Fibroblast of upper back skin (primary cell): ENCODE data around the gene CA10.

Experiments used
- DNase-seq: peaks from one replicate; pipeline ENCODE4 v3.0.0-alpha.2; 2013

CA10 gene

DNA sequence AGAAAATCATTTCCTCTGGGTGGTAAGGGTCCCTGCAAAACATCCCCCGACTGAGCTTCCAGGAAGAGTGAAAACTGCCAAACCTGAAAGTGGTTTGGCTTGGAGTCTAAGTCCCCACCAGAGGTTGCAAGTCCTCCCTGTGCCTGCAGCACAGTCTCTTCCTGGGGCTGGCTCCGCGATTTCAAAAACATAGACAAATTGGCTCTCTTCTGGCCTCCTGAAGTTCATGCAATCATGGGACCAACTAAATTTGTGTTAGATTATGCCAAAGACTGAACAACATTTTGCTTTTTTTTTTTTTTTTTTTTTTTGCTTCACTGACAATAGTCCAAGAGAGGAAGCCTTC lies 447.9 kb downstream of the CA10 start:
- no peak for DNase-seq

DNA sequence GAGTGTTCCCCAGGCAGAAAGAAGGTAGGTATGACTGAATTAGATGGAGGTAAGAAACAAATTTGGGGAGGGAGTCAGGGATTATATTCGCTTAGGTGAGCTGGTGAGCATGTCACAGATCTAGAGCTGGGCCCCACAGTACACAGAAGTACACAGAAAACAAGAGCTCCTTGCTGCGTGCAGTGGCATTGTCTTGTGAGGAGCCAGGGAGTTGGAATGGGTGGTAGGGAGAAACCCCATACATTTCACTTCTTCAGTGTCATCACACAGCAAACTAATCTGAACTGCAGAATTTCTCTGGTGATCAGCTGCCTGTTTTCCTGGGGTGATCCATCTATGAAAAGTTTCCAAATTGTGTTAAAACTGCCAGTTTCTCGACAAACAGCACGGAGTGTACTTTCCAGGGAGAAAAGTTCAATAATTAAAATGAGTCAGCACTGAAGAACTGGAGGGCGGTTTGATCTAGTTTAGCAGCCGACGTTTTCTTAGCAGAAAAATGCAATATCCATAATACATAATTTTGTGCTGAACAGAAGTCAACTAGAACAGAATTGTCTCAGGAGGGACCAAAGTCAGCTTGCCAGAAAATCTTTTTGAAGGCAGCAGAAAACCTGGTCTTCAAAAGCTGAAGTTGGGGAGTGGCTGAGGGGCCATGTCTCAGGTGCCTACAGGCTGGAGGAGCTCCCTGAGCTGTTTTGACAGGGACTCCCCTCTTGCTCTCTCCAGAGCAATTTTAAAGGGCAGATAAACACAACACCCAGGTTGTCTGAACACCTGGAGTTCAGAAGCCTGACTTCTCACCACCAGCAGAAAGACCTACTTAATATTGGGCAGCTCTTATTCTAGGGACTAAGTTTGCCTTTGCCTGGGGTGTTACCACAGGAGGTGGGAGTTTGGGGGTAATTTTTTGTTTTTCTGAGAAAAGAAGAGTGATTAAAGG lies 448.6 kb downstream of the CA10 start:
- no peak for DNase-seq

DNA sequence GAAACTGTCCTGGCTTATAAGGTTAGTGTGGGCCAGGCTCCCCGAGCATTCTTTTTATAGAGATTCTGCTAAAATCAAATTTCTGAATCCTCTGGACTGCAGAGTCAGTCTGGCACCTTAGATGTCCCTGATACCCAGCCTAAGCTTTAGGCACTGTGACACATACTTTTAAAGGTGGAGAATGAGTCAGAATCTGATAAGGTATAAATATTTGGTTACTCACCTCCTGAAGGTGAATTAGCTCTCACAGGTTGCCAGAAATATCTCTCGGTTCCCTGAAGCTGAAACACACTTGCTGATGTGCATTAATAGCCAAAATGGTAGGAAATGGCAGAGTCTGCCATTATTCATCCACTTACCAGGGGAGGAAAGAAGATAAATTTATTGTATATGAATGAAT lies 451.3 kb downstream of the CA10 start:
- DNase-seq = no peak

DNA sequence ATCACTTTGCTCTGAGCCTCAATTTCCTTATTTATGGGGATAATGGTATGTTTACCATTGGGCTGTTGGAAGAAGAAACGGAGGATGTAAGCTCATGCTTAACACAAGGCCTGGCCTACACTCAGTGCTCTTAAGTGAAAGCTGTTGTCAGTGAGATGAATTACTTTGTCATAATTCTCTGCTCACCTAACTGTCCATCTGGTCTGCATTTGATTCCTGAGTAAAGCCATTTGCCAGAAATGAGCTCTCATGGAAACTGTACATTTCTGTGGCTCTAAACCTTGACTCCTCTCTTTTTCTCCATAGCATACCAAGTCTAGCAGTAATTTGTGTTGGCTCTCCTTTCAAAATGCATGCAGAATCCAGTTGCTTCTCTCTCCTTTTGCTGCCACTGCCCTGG lies 452.4 kb downstream of the CA10 start:
- no peak for DNase-seq

DNA sequence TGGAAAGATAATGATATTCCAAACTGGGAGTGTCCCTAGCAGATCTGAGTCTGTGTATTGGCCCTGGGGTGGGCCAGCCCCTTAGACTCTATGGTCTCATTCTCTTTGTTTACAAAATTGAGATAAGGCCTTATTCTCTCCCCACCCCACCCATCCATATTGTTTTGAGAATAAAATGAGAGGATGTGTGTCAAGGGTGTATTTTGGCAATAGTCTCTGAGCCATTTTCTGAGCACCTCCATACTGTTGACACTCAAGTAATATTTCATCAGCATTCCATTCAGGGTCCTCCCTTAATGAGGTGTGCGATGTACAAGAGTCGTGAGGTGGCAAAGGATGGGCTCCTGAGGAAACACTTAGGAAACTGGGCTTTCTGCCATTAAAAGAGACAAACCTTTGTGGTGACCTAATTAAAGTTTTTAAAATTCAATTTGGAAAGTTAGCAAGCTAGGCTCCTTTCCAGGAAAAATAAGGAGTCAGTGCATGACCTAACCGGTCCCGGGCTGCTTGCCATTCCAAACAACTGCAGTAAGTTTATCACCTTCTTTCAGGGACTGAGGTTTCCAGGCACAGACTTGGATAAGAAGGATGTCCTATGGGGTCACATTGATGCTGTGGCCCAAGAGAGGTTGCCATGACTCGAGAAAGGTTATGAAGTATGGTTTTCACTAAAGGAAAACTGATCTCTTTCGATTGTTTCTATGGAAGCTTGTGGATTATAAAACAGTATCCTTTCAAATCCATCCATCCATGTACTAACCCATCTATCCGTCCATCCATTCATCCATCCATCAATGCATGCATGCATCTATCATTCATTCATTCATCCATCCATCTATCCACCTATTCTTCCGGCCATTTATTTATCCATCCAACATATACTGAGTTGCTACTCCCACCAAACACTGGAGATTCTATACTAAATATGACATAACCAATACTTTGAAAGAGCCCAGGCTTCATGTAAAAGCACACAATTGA lies 454.9 kb downstream of the CA10 start:
- peak; percentile 50 for DNase-seq

DNA sequence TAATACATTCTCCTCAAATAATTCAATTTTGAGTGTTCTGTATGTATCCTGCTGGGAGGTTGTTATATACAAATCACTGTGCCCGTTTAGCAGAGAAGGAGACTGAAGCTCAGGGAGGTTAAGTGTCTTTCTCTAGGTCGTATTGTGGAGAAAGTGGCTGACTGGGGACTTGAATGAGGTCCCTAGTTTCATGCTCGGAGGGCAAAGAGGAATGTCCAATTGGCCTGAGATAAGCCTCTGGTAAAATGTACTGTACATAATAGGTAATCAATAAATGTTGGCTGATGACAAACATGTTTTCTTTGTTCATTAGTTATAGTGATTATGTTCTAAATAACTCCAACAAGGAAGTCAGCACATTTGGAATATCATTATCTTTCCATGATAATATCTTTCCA lies 455.6 kb downstream of the CA10 start:
- DNase-seq = no peak

DNA sequence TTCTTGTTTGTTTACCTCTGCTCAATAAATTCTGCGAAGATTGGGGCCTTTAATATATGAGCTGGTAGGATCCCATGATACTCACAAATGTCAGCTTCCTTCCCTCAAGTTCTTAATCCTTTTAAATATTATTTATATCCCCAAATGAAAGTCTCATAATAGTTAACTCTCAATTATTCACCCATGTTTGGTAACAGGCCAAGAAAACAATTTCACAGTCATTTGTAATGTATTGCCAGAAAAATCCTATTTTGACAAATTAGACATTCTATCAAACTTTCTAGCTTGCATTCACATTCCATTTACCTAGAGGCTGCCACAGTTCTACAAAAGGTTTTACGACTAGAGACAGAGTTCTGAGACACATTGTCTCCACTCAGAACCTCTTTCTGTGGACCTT lies 457.0 kb downstream of the CA10 start:
- no peak for DNase-seq

DNA sequence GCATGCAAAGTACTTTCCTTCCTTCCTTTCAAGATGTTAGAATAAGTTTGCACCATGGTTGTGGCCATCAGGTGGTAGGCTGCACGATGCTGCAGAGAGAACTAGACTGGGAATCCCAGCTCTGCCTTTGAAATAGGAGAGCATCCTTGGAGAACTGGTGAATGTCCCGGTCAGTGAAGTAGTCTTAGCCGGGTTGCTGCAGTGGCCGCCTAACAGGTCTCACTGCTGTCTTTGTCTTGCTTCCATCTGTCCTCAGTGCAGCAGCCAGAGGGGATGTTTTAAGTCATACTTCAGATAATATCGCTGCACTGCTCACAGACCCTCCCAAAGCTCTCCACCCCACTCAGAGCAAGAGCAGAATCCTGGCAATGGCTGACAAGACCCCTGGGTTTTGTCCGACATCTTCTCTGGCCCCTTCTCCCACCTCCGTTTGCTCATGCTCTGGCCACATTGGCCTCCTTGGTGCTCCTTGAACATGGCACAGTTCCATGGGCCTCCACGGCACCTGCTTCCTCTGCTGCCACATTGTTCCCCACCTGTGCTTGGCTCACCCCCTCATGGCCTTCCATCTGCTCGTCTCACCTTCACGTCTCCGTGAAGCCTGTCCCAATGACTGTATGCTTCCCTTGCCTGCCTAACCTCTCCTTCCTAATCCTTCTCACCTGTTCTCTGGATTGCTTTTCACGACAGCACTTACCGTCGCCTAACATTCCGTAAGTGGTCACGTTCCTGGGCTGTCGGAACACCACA lies 458.3 kb downstream of the CA10 start:
- DNase-seq = no peak

DNA sequence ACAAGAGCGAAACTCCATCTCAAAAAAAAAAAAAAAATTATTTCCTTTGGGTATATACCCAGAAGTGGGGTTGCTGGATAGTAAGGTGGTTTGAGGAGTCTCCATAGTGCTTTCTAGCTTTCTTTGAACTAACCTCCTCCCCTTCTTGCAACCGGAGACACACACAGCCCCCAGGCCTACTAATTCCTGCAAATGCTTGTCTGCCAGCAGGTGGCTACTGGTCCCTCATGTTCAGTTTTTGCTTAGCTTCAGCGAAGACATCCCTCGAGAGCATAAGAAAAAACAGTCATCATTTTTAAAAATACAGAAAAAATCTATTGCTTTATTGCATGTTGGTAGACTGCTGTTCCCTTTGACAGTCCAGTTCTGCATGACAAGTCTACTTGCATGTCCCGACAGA lies 459.2 kb downstream of the CA10 start:
- no peak for DNase-seq

DNA sequence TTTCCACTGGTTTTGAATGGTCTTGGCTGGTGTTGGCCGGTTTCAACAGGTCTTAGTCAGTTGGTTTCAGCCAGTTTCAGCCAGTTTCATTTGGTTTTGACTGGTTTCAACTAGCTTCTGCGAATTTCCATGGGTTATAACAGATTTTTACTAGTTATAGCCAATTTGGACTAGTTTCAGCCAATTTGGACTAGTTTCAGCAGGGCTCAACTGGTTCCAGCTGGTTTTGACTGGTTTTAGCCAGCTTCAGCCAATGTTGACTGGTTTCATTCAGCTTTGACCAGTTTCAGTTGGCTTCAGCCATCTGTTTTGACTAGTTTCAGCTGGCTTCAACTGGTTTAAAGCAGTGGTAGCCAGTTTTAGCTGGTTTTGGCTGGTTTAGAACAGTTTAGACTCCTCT lies 465.6 kb downstream of the CA10 start:
- no peak for DNase-seq

DNA sequence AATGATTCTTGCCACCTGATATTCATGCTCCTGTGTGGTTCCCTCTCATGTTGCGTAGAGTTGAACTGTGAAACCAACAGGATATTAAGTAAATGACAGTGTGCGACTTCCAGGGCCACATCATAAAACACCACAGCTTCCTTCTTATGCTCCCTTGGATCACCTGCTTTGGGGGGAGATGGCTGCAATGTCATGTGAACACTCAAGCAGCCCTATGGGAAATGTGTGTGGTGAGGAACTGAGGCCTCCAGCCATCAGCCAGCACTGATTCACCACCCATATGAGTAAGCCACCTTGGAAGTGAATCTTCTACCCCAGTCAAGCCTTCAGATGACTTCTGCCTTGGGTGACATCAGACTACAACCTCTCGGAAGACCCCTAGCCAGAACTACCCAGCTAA lies 470.6 kb downstream of the CA10 start:
- DNase-seq = no peak

DNA sequence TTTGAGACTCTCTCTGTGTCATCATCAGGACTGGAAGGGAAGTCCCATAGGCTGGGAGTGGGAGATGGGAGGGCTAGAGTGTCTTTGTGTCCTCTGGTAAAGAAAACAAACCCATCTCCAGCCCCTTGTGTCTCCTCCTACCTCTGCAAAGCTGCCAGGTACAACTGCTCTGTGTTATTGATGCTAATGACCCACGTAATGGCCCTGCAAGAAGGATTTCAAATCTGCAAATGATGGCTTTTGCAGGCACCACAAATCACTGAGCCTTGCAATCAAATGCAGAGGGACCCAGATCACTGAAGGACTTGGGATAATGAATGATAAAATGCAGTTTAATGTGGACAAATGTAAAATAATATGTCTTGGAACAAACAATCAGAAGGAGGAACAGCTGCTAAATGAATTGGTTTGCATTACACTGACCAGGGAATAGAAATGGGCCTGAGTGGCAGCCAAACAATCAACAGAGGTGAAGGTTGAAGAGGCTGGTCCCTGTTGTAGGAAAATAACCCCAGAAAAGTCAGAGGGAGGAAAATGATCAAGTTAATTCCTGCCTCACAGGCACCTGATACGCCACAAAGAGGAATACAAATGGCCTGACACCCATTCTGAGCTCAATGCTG lies 473.1 kb downstream of the CA10 start:
- DNase-seq = no peak

DNA sequence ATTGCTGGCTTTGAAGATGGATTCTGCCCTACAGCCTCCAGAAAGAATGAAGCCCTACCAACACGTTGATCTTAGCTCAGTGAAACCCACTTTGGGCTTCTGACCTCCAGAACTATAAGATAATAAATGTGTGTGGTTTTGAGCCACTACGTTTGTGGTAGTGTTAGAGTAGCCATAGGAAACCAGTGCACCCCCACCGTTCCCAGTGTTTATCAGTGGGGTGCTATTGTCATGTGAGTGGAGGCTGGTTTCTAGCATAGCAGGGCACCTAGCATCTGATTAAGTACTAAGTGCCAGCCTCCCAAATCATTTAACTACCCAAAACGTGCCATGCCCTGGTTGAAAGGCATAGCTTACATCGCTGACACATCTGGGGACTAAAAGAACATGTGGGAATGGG lies 474.3 kb downstream of the CA10 start:
- DNase-seq = no peak

DNA sequence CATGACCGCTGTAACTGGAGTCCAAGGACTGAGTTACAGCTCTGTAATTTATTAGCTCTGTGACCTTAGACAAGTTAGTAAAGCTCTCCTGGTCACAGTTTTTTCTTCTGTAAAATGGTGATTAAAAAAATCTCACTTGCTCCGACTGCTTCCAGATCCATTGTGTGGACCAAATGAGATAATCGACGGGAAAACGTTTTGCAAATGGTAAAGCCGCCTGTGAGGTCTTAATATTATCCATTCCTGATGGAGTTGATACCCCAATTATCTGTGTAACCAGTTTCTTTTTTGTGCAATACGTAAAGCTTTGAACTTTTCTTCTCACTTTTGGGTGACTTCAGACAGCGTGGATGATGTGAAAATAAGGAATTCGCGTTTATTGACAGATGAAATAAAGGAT lies 475.2 kb downstream of the CA10 start:
- no peak for DNase-seq

DNA sequence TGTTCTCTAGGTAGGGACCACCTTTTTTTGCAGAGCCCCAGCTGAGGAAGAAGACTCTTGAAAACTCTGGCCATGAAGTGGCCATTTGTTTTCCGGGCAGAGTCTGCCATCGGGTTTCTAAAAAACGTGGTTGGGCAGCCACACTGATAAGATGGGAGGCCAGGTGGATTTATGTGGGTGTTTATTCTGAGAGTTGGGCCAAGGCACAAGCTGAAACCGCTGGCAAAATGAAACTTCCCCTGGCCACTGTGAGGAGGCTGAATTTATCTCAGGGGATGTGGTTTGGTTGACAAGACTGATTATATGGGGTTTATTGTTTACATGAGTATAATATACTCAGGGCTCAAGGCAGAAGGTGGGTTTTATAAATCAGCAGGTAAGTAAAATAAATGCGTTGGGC lies 476.4 kb downstream of the CA10 start:
- no peak for DNase-seq

DNA sequence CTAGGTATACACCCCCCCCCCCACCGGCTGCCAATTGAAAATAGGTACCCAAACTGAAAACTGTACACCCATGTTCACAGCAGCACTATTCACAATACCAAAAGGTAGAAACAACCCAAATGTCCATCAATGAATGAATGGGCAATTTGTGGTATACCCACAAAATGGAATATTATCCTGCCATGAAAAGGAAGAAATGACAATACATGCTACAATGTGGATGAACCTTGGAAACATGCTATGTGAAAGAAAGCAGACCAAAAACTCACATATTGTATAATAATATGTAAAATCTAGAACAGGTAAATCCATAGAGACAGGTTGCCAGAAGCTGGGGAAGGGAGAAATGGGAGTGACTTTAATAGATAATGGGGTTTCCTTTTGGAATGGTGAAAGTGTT lies 480.6 kb downstream of the CA10 start:
- DNase-seq = no peak

DNA sequence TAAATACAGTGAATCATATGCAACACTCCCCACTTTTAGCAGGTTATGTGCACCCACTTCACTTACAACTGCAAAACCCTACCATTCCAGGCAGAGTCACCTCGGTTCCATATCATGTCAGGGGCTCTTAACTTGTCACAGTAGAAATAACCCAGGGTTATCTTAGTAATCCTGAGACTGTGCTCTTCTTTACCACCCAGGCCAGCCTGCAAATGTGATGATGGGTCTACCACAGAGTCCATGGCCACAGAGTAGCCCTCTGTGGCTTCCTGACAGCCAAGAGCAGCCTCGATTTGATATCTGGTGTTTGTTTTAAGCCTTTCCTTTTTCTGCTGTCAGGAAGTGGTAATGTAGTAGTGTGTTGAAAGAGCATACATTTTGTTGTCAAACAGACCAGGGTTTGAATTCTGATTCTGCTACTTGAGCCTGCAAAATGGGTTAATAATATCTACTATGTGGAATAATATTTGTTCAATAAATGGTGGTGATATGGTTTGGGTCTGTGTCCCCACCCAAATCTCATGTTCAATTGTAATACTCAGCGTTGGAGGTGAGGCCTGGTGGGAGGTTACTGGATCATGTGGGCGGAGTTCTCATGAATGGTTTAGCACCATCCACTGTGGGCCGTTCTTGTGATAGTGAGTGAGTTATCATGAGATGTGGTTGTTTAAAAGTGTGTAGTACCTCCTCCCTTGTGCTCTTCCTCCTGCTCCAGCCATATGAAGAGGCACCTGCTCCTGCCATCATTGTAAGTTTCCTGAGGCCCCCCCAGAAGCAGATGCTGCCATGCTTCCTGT lies 481.6 kb downstream of the CA10 start:
- no peak for DNase-seq

DNA sequence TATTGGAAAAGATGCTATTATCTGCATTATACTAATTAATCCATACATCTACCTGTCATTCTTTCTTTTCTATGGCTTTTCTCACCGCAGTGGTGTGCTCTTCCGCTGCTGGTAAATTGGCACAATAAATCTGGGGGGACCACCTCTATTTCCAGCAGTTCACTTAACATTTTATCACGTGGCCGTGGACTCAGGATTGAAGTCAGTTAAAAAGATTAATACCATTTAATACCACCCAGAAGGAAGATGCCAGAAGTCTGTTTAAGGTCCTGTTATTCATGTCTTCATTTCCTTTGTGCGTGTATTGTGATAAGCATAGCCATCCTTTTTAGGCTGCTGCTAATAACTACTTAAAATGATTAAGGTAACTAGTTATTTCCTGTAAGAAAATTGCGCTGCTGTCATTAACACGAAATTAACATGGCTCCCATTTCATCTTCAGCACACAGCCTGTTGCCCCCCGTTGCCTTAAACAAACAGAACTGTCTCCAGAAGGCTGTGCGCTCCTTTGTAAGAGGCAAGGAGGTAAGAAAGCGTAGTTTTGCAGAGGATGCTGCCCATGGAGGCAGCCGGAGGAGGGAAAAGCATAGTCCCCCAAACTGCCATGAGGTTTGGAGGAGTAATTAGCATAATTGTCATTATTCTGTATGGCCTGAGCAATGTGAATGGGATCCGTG lies 483.8 kb downstream of the CA10 start:
- DNase-seq = no peak

DNA sequence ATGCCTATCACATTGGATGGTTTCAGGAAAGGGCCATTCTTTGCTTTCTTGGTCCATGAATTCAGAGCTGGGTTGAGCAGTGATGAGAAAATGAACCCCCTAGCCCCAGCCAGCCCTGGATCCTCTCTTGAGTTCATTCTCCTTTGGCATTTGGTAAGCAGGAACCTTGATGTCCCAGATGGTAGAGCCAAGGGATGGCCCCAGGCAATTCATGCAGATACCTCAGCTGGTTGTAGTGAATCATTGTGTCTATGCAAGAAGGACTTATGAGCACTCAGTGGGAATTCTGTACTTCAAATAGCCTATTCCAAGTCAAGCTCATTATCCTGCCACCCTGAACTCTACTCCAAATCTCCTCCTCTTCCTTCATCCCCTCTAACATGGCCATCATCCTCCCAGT lies 485.4 kb downstream of the CA10 start:
- DNase-seq = no peak

DNA sequence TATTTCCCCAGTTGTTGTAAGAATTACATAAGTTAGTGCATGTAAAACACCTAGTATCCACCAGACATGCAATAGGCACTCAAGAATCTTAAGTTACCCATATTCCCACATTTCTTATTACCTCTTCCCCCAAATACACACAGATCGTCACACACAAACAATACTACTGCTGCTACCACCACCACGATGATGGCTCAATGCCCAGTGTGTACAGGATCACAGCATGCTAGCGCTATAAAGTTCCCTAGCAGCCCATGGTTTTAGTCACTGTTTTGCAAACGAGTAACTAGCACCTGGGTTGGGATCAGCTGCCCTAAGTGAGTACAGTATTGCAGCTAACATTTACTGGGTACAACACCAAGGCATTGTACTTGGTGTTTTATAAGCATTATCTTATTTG lies 486.4 kb downstream of the CA10 start:
- DNase-seq = no peak

DNA sequence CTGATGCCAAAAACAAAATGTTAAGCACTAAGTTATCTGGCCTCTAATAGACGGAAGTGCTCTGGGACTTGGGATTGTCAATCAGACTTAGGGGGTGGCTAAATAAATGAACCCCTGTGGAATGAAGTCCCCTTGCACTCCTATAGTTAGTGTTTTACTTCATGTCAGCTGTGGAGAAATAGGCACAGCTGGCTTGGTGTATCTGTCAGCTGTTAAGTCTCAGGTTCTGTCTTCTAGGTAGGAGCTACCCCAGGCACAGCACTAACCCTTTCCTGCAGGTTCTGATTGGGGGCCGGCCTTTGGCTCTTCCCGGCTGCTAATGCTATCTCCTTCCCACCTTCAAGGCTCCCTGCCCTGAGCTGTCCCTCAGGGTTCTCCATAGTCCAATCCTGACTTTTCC lies 487.6 kb downstream of the CA10 start:
- no peak for DNase-seq

DNA sequence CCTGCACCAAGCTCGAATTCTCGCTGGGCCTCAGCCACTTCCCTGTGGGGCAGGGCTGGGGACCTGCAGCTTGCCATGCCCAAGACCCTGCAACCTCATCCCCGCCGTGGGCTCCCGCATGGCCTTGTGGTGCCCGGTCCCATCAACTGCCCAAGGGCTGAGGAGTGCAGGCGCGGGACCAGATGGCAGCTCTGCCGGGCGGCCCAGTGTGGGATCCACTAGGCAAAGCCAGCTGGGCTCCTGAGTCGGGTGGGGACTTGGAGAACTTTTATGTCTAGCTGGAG lies 489.6 kb downstream of the CA10 start:
- no peak for DNase-seq
